Heart left ventricle (tissue), 16 donors: Measurements from ENCODE around the gene KRTAP9-7. TPM values are rescaled to one million over a fixed set of nuclear protein-coding genes. Genes with fewer than 3 reads are reported as not detected.

ENCODE experiments used
- ATAC-seq, 4 donors: fragments of 200-7000 bp; cut with Tn5 transposase; one replicate each; pipeline ENCODE4 v1.9.1; 2020 to 2022; ENCODE audit warnings: moderate library complexity in 4 of 4, mild to moderate bottlenecking in 3 of 4, moderate number of reproducible peaks in 1 of 4
- DNase-seq, 5 donors: peaks; one replicate each; pipeline ENCODE4 v3.0.0-alpha.2; 2020
- H3K27ac ChIP-seq, 12 donors: fragments of 200-600 bp; sonication (generic) in 4 of 12; one replicate each; pipeline versions ENCODE4 v1.5.0 to v1.8.0; 2016 to 2022; ENCODE audit warnings: mild to moderate bottlenecking in 2 of 12
- H3K27me3 ChIP-seq, 9 donors: fragments of 200-600 bp; sonication (generic) in 2 of 9; one replicate each; pipeline versions ENCODE4 v1.5.1 to v1.8.0; 2016 to 2022; ENCODE audit warnings: mild to moderate bottlenecking in 3 of 9
- H3K36me3 ChIP-seq, 9 donors: fragments of 200-600 bp; sonication (generic) in 2 of 9; one replicate each; pipeline versions ENCODE4 v1.5.0 to v1.8.0; 2018 to 2022; ENCODE audit warnings: mild to moderate bottlenecking in 2 of 9
- H3K4me1 ChIP-seq, 12 donors: fragments of 200-600 bp; sonication (generic) in 4 of 12; one replicate each; pipeline versions ENCODE4 v1.5.0 to v1.8.0; 2016 to 2022; ENCODE audit warnings: mild to moderate bottlenecking in 3 of 12
- H3K4me3 ChIP-seq, 12 donors: fragments of 200-600 bp; sonication (generic) in 4 of 12; one replicate each; pipeline versions ENCODE4 v1.5.0 to v1.8.0; 2017 to 2022; ENCODE audit warnings: mild to moderate bottlenecking in 9 of 12, moderate library complexity in 4 of 12
- H3K9me3 ChIP-seq, 12 donors: fragments of 200-600 bp; sonication (generic) in 4 of 12; one replicate each; pipeline versions ENCODE4 v1.5.0 to v1.8.0; 2016 to 2022; ENCODE audit warnings: mild to moderate bottlenecking in 1 of 12
- CTCF ChIP-seq, 12 donors: fragments of 200-600 bp; sonication (generic) in 4 of 12; IDR thresholded peaks; one replicate each; pipeline versions ENCODE4 v1.5.0 to v1.8.0; 2018 to 2022; ENCODE audit warnings: antibody characterized with exemption in 12 of 12, mild to moderate bottlenecking in 5 of 12
- POLR2A ChIP-seq, 2 donors: fragments of 450-650 bp; IDR thresholded peaks; one replicate each; pipeline ENCODE4 v1.6.1; 2017; ENCODE audit warnings: antibody characterized with exemption in 2 of 2, mild to moderate bottlenecking in 2 of 2, moderate library complexity in 2 of 2
- WGBS, 4 donors: extraction: QIAGEN DNeasy Blood & Tissue Kit in 2 of 4; methylation state at CpG; one replicate each; pipeline versions ENCODE4 v1.1.5 to v1.1.7; 2013 to 2018; 5-methylcytosine and 5-hydroxymethylcytosine counted together
- intact Hi-C, 10 donors: fragments of 100-400 bp; cut with DNase I; formaldehyde crosslinking; loops; one replicate each; pipeline versions ENCODE4 v1.11.1 to v1.14.2; 2022
- polyA plus RNA-seq, 2 donors: library from polyadenylated mRNA; stranded (reverse); fragments of 200-250 nt; gene quantifications; one replicate each; pipeline ENCODE4 v1.2.3, GENCODE V29; 2013
- total RNA-seq, 9 donors: library from RNA; depleted of rRNA in 2 of 9; stranded (reverse); fragments of >200 nt in 2 of 9; fragmentation: NEBNext Ultra II Directional in 3 of 9; extraction: Animal tissue kit (Norgen Biotek cat#: 25700) in 3 of 9; gene quantifications; one replicate each; pipeline versions ENCODE4 v1.1.0 to v1.2.4, GENCODE V29; 2016 to 2023
- donor health status: ischemic (EF 13 %, LVEDD 7.1; RV severe dilation, severe dysfunction).
- donor health status: healthy with polysubstance abuse.
- donor health status: DM: no; HTN: yes; CAD: no.
- donor health status: DM: no; HTN: no; CAD: no.
- donor health status: ischemic (EF 25% LVEDD 6.9; RV normal size, moderate dysfunction).
- donor health status: ischemic (EF 25% LVEDD 5.7; RV mildly dilated, moderate dysfunction).
- donor health status: healthy.
- donor health status: DM: yes; HTN: yes; CAD: no.
- donor health status: ischemic (EF 35%, LVEDD 5.7; RV mildly dilated, moderate dysfunction).
- donor health status: nonischemic (EF 11% LVEDD 7.7; RV severe dilation, severe dysfunction).
- donor health status: DM: yes; HTN: yes; CAD: no.
- donor health status: PGD.
- donor health status: ischemic (EF 29% LVEDD 5.4; RV normal size, mild dysfunction).
- donor health status: nonischemic (EF 23%, LVEDD 6.1; RV moderate dilation, normal function).

The KRTAP9-7 gene
- total and polyA plus RNA-seq, 11 donors: not detected

- no peaks in the 10 kb centered on the region for H3K36me3 ChIP-seq
- peaks cover 0 to 28% (median 1%) of the 10 kb centered on the region in 12 donors for H3K4me1 ChIP-seq
- no peaks in the 10 kb centered on the region for H3K9me3 ChIP-seq
- TF ChIP-seq CTCF (IDR thresholded peaks at IDR 0.05) (no peak), POLR2A (IDR thresholded peaks at IDR 0.05) (no peak)
- H3K4me3 ChIP-seq: peak overlapping the region in 1 of 12 donors; percentile 12
- 76 to 85% (median 80%) methylated on average over 8 to 9 of the region's 9 CpGs for WGBS, 4 donors
- ATAC-seq (peak in 2 of 4 donors; percentile 44 to 58), DNase-seq (peak in 2 of 5 donors; percentile 26 to 69)
- intact Hi-C loops: loop anchor here in 1 of 10 donors (10.0 kb wide), 1 partner anchor 157 kb away; the partner anchor contains the start of gene KRT32
- peak overlapping the region in 1 of 12 donors; percentile 84 for H3K27ac ChIP-seq
- H3K27me3 ChIP-seq: peaks cover 0 to 2% (median 0%) of the 10 kb centered on the region in 9 donors
Measured at GRCh38 chr17:41307647-41308046, 32.1 kb downstream of the KRTAP9-7 start.

- Histone ChIP-seq H3K36me3 (no peaks in the 10 kb centered on the region), H3K4me3 (peak overlapping the region in 1 of 12 donors; percentile 16), H3K27me3 (peaks cover 0 to 2% (median 0%) of the 10 kb centered on the region in 9 donors), H3K9me3 (no peaks in the 10 kb centered on the region), H3K27ac (peak overlapping the region in 3 of 12 donors; percentile 10 to 84 (median 12)), H3K4me1 (peaks cover 0 to 28% (median 0%) of the 10 kb centered on the region in 12 donors)
- intact Hi-C loops: loop anchor here in 1 of 10 donors (10.0 kb wide), 1 partner anchor 156 kb away; the partner anchor contains the start of gene KRT32
- peak; percentile 58 to 96 (median 90) for ATAC-seq
- DNase-seq: peak in 4 of 5 donors; percentile 49 to 85 (median 68)
- TF ChIP-seq CTCF (IDR thresholded peaks at IDR 0.05) (no peak), POLR2A (IDR thresholded peaks at IDR 0.05) (no peak)
- 35 to 59% (median 45%) methylated on average over 8 to 10 of the region's 10 CpGs for WGBS, 4 donors
Measured at GRCh38 chr17:41308251-41308917, 32.9 kb downstream of the KRTAP9-7 start.

- 65 to 72% (median 68%) methylated on average over 6 to 7 of the region's 7 CpGs for WGBS, 4 donors
- Histone ChIP-seq H3K9me3 (no peaks in the 10 kb centered on the region), H3K36me3 (no peaks in the 10 kb centered on the region), H3K27me3 (peaks cover 0 to 4% (median 0%) of the 10 kb centered on the region in 9 donors), H3K27ac (peak within 1 kb of the TSS in 3 of 12 donors; percentile 10 to 84 (median 12)), H3K4me3 (peak within 1 kb of the TSS in 1 of 12 donors; percentile 16), H3K4me1 (peaks cover 0 to 28% (median 0%) of the 10 kb centered on the region in 12 donors)
- ATAC-seq (peak in 1 of 4 donors; percentile 5), DNase-seq (peak in 1 of 5 donors; percentile 21)
- TF ChIP-seq POLR2A (IDR thresholded peaks at IDR 0.05): no peak
- TF ChIP-seq CTCF (IDR thresholded peaks at IDR 0.05): no peak
- intact Hi-C loops: loop anchor here in 1 of 10 donors (10.0 kb wide), 1 partner anchor 156 kb away; the partner anchor contains the start of gene KRT32
Measured at GRCh38 chr17:41308918-41309359, 33.4 kb downstream of the KRTAP9-7 start, which contains the start of gene KRTAP16-1. KRTAP16-1 (minus strand) TSS chr17:41309309; CDS start chr17:41309253, 56 bp downstream.

- Histone ChIP-seq H3K27me3 (peaks cover 0 to 15% (median 5%) of the 10 kb centered on the region in 9 donors), H3K9me3 (no peaks in the 10 kb centered on the region), H3K27ac (no peak overlapping the region), H3K4me1 (peaks cover 0 to 28% (median 0%) of the 10 kb centered on the region in 12 donors), H3K36me3 (no peaks in the 10 kb centered on the region), H3K4me3 (no peak overlapping the region)
- DNase-seq: no peak
- WGBS, 4 donors: 58 to 100% (median 59%) methylated on average over 1 of the region's 1 CpG
- ATAC-seq: no peak
- intact Hi-C loops: no loop called here
- no peak for TF ChIP-seq POLR2A (IDR thresholded peaks at IDR 0.05)
- no peak for TF ChIP-seq CTCF (IDR thresholded peaks at IDR 0.05)
Measured at GRCh38 chr17:41311111-41311510, 35.6 kb downstream of the KRTAP9-7 start.
